Stomach (tissue), 9 donors: Measurements from ENCODE around the gene ITM2B. TPM values are rescaled to one million over a fixed set of nuclear protein-coding genes. Genes with fewer than 3 reads are reported as not detected.

Experiments
- DNase-seq, 2 donors: peaks; one replicate each; pipeline versions ENCODE4 v3.0.0 to v3.0.0-alpha.2; 2013 to 2019
- H3K27ac ChIP-seq, 5 donors: fragments of 200-600 bp in 4 of 5; sonication (generic) in 4 of 5; one replicate each; pipeline ENCODE4 v1.5.1; 2013 to 2019; ENCODE audit warnings: mild to moderate bottlenecking in 1 of 5, moderate library complexity in 1 of 5
- H3K27me3 ChIP-seq, 3 donors: fragments of 200-600 bp; sonication (generic); one replicate each; pipeline ENCODE4 v1.5.1; 2017 to 2019; ENCODE audit warnings: mixed run types in 1 of 3
- H3K36me3 ChIP-seq, 4 donors: fragments of 200-600 bp; sonication (generic); 1 replicate in 3 of 4; 2 replicates in 1 of 4; pipeline ENCODE4 v1.5.1; 2016 to 2019
- H3K4me1 ChIP-seq, 4 donors: fragments of 200-600 bp; sonication (generic); one replicate each; pipeline ENCODE4 v1.5.1; 2016 to 2019
- H3K4me3 ChIP-seq, 4 donors: fragments of 200-600 bp; sonication (generic) in 3 of 4; one replicate each; pipeline ENCODE4 v1.5.1; 2016 to 2019; ENCODE audit warnings: mild to moderate bottlenecking in 1 of 4
- H3K9me3 ChIP-seq, 4 donors: fragments of 200-600 bp; sonication (generic); one replicate each; pipeline ENCODE4 v1.5.1; 2016 to 2019
- EP300 ChIP-seq: sonication (generic); formaldehyde crosslinking; IDR thresholded peaks from one replicate; pipeline ENCODE4 v1.6.1; 2017; ENCODE audit warnings: antibody characterized with exemption
- POLR2A ChIP-seq, 4 donors: fragments of 450-650 bp; IDR thresholded peaks; one replicate each; pipeline ENCODE4 v1.6.1; 2016; ENCODE audit warnings: antibody characterized with exemption in 4 of 4, control low read depth in 2 of 4, mild to moderate bottlenecking in 1 of 4, moderate library complexity in 1 of 4
- POLR2AphosphoS5 ChIP-seq, 3 donors: sonication (generic); formaldehyde crosslinking; IDR thresholded peaks; one replicate each; pipeline ENCODE4 v1.6.1; 2016; ENCODE audit warnings: antibody characterized with exemption in 3 of 3
- WGBS, 5 donors: extraction: QIAGEN DNeasy Blood & Tissue Kit in 3 of 5; methylation state at CpG; one replicate each; pipeline versions ENCODE4 v1.1.5 to v1.1.7; 2013 to 2018; 5-methylcytosine and 5-hydroxymethylcytosine counted together
- intact Hi-C: fragments of 100-400 bp; cut with DNase I; formaldehyde crosslinking; loops from one replicate; pipeline ENCODE4 v1.15.1; 2023; ENCODE audit warnings: low total_unique reads
- polyA plus RNA-seq, 3 donors: library from polyadenylated mRNA; stranded (reverse); fragments of 200-250 nt; gene quantifications; one replicate each; pipeline ENCODE4 v1.2.3, GENCODE V29; 2013
- total RNA-seq, 5 donors: library from RNA; depleted of rRNA; stranded (reverse); fragments of >200 nt; gene quantifications; one replicate each; pipeline versions ENCODE4 v1.1.0 to v1.2.3, GENCODE V29; 2014 to 2016
- TF ChIP-seq, protein P1 (sequence below), 7 experiments: fragments of 450-650 bp in 4 of 7; fragments of 200-600 bp in 3 of 7; sonication (generic) in 3 of 7; IDR thresholded peaks; one replicate each; pipeline ENCODE4 v1.5.1; 2016 to 2019; ENCODE audit warnings: antibody characterized with exemption in 7 of 7, control low read depth in 2 of 7, mild to moderate bottlenecking in 1 of 7
- donor health status: healthy with polysubstance abuse.
- donor health status: Bipolar disorder and iron deficiency.
- donor health status: healthy.

The ITM2B gene
- total and polyA plus RNA-seq, 8 donors: 113 to 419 (median 282) TPM

DNA sequence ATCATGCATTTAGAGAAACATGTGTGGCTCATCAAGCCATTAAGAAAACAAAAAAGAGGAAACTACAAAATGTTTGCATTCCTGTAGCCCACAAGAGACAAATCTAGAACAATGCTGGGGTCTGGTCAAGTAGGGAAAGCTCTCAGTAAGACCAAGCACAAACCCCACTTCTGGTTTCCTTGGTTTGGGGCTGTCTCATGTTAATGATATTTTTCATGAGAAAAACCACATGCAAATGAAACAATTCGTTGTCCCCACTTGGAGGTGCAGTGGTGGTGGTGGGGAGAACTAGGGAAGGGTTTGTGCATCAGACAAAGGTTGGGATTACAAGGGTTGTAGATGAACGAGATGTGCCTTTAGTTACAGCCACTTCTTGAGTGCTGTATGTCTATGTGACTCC, 63.5 kb downstream of the ITM2B start:
- H3K27me3 ChIP-seq: no peaks in the 10 kb centered on the region
- peaks cover 4 to 19% (median 15%) of the 10 kb centered on the region in 4 donors for H3K4me1 ChIP-seq
- DNase-seq: no peak
- H3K27ac ChIP-seq: no peak overlapping the region
- no peaks in the 10 kb centered on the region for H3K9me3 ChIP-seq
- intact Hi-C loops: no loop called here
- no peaks in the 10 kb centered on the region for H3K36me3 ChIP-seq
- no peak overlapping the region for H3K4me3 ChIP-seq
- TF ChIP-seq POLR2AphosphoS5 (IDR thresholded peaks at IDR 0.05) (no peak), POLR2A (IDR thresholded peaks at IDR 0.05) (no peak), EP300 (no peak)
- TF ChIP-seq, protein P1, sequence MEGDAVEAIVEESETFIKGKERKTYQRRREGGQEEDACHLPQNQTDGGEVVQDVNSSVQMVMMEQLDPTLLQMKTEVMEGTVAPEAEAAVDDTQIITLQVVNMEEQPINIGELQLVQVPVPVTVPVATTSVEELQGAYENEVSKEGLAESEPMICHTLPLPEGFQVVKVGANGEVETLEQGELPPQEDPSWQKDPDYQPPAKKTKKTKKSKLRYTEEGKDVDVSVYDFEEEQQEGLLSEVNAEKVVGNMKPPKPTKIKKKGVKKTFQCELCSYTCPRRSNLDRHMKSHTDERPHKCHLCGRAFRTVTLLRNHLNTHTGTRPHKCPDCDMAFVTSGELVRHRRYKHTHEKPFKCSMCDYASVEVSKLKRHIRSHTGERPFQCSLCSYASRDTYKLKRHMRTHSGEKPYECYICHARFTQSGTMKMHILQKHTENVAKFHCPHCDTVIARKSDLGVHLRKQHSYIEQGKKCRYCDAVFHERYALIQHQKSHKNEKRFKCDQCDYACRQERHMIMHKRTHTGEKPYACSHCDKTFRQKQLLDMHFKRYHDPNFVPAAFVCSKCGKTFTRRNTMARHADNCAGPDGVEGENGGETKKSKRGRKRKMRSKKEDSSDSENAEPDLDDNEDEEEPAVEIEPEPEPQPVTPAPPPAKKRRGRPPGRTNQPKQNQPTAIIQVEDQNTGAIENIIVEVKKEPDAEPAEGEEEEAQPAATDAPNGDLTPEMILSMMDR (IDR thresholded peaks at IDR 0.05): no peak
- WGBS, 5 donors: 43 to 81% (median 70%) methylated on average over 2 of the region's 2 CpGs

- Histone ChIP-seq H3K36me3 (no peaks in the 10 kb centered on the region), H3K4me1 (peaks cover 4 to 13% (median 9%) of the 10 kb centered on the region in 4 donors), H3K4me3 (no peak overlapping the region), H3K9me3 (no peaks in the 10 kb centered on the region), H3K27ac (no peak overlapping the region), H3K27me3 (no peaks in the 10 kb centered on the region)
- no peak for TF ChIP-seq EP300
- no peak for TF ChIP-seq POLR2AphosphoS5 (IDR thresholded peaks at IDR 0.05)
- TF ChIP-seq, protein P1 (IDR thresholded peaks at IDR 0.05): no peak
- no peak for TF ChIP-seq POLR2A (IDR thresholded peaks at IDR 0.05)
- DNase-seq: no peak
- WGBS, 5 donors: 61 to 76% (median 67%) methylated on average over 4 of the region's 4 CpGs
- intact Hi-C loops: no loop called here
Observed at GRCh38 chr13:48297131-48297786, 64.3 kb downstream of the ITM2B start.

GRCh38 chr13:48299591-48299990, 66.6 kb downstream of the ITM2B start:
- intact Hi-C loops: no loop called here
- TF ChIP-seq POLR2A (IDR thresholded peaks at IDR 0.05) (no peak), EP300 (no peak)
- TF ChIP-seq, protein P1 (IDR thresholded peaks at IDR 0.05): no peak
- Histone ChIP-seq H3K9me3 (no peaks in the 10 kb centered on the region), H3K27ac (no peak overlapping the region), H3K27me3 (no peaks in the 10 kb centered on the region), H3K4me1 (peaks cover 0 to 11% (median 4%) of the 10 kb centered on the region in 4 donors), H3K36me3 (no peaks in the 10 kb centered on the region), H3K4me3 (no peak overlapping the region)
- DNase-seq: no peak
- 75 to 88% (median 84%) methylated on average over 2 of the region's 2 CpGs for WGBS, 5 donors

- TF ChIP-seq POLR2A (IDR thresholded peaks at IDR 0.05) (no peak), EP300 (no peak), POLR2AphosphoS5 (IDR thresholded peaks at IDR 0.05) (no peak)
- TF ChIP-seq, protein P1 (IDR thresholded peaks at IDR 0.05): no peak
- Histone ChIP-seq H3K4me1 (peaks cover 17 to 42% (median 28%) of the 10 kb centered on the region in 4 donors), H3K36me3 (peaks cover 0 to 6% (median 4%) of the 10 kb centered on the region in 4 donors), H3K27me3 (no peaks in the 10 kb centered on the region), H3K9me3 (no peaks in the 10 kb centered on the region), H3K27ac (peak overlapping the region; percentile 98 to 99 (median 99)), H3K4me3 (peak overlapping the region; percentile 77 to 98 (median 90))
- intact Hi-C loops: no loop called here
- no peak for DNase-seq
- WGBS, 5 donors: 11 to 13% (median 12%) methylated on average over 12 of the region's 12 CpGs
Observed at GRCh38 chr13:48302871-48303358, 69.9 kb downstream of the ITM2B start.
